CD4-positive, alpha-beta T cell (primary cell): ENCODE measurements around the gene FOXO3. TPM values are rescaled to one million over a fixed set of nuclear protein-coding genes. Genes with fewer than 3 reads are reported as not detected.
A peak's percentile ranks its signal among the peaks of the same experiment; 100 is the strongest.

ENCODE experiments used
- ATAC-seq: fragments of 200-7000 bp; cut with Tn5 transposase; one replicate; pipeline ENCODE4 v1.10.0; 2022; ENCODE audit warnings: mild to moderate bottlenecking; ENCODE audit not compliant: poor library complexity
- CTCF ChIA-PET: fragments of 350-600 bp; sonication (Branson Sonifier 250); formaldehyde crosslinking; loops from one replicate; lab custom pipeline; 2021; ENCODE audit warnings: antibody characterized with exemption, inconsistent platforms; lab: Charles Lee
- POLR2A ChIA-PET: fragments of 350-600 bp; sonication (Branson Sonifier 250); formaldehyde crosslinking; loops from one replicate; lab custom pipeline; 2021; ENCODE audit warnings: antibody characterized with exemption, inconsistent platforms; lab: Charles Lee
- DNase-seq, 14 experiments: peaks; one replicate each; pipeline ENCODE4 v3.0.0-alpha.2; 2013 to 2020; ENCODE audit warnings: mixed read lengths in 2 of 14
- H3K27ac ChIP-seq, 2 donors: one replicate each; pipeline versions ENCODE4 v1.5.1 to v1.7.0; 2013; ENCODE audit warnings: low read length in 2 of 2, low read depth in 1 of 2, mild to moderate bottlenecking in 1 of 2
- H3K27me3 ChIP-seq, 2 experiments: 1 replicate in 1 of 2; 2 replicates in 1 of 2; pipeline versions ENCODE4 v1.6.1 to v1.7.0; 2013; ENCODE audit warnings: low read length in 2 of 2, control low read depth in 1 of 2, mild to moderate bottlenecking in 1 of 2, moderate library complexity in 1 of 2; ENCODE audit not compliant: insufficient read depth in 2 of 2, control insufficient read depth in 1 of 2
- H3K36me3 ChIP-seq: one replicate; pipeline ENCODE4 v1.6.1; 2013; ENCODE audit warnings: low read length, control low read depth; ENCODE audit not compliant: insufficient read depth
- H3K4me1 ChIP-seq: one replicate; pipeline ENCODE4 v1.6.1; 2013; ENCODE audit warnings: low read length, control low read depth; ENCODE audit not compliant: insufficient read depth
- H3K4me3 ChIP-seq: one replicate; pipeline ENCODE4 v1.5.1; 2013; ENCODE audit warnings: mild to moderate bottlenecking, low read length, moderate library complexity
- H3K9me3 ChIP-seq, 2 experiments: 1 replicate in 1 of 2; 2 replicates in 1 of 2; pipeline versions ENCODE4 v1.6.1 to v1.7.0; 2013; ENCODE audit warnings: low read length in 2 of 2, mild to moderate bottlenecking in 2 of 2, control low read depth in 1 of 2, moderate library complexity in 1 of 2; ENCODE audit not compliant: control insufficient read depth in 1 of 2, insufficient read depth in 1 of 2
- H3K27ac Mint-ChIP-seq: one replicate; pipeline ENCODE4 v1.8.0; 2020; ENCODE audit warnings: mixed read lengths
- H3K27me3 Mint-ChIP-seq: one replicate; pipeline ENCODE4 v1.8.0; 2021; ENCODE audit warnings: mixed read lengths
- H3K36me3 Mint-ChIP-seq: one replicate; pipeline ENCODE4 v1.8.0; 2021; ENCODE audit warnings: low read depth, mixed read lengths
- H3K4me1 Mint-ChIP-seq: one replicate; pipeline ENCODE4 v1.8.0; 2021; ENCODE audit warnings: low read depth, mixed read lengths
- H3K4me3 Mint-ChIP-seq: one replicate; pipeline ENCODE4 v1.8.0; 2020; ENCODE audit warnings: mild to moderate bottlenecking, mixed read lengths
- H3K9me3 Mint-ChIP-seq: one replicate; pipeline ENCODE4 v1.8.0; 2020; ENCODE audit warnings: mixed read lengths
- intact Hi-C, 2 experiments: fragments of 100-400 bp; cut with DNase I in 1 of 2; cut with micrococcal nuclease in 1 of 2; formaldehyde crosslinking; loops; one replicate each; pipeline versions ENCODE4 v1.15.1 to v1.9.0; 2023 to 2025; cut with DNase I, micrococcal nuclease
- total RNA-seq, 174 experiments: library from RNA in 2 of 174; stranded (reverse) in 2 of 174; gene quantifications; one replicate each; pipeline ENCODE4 v1.2.3 and lab custom pipeline; 2021 to 2026
- TF ChIP-seq, protein P1 (sequence below): fragments of 200-600 bp; IDR thresholded peaks from one replicate; pipeline ENCODE4 v1.8.0; 2022; ENCODE audit warnings: antibody characterized with exemption, mild to moderate bottlenecking

Gene FOXO3
- total RNA-seq, 2 experiments from 2014 or later: 24.3 to 25.3 TPM

DNA sequence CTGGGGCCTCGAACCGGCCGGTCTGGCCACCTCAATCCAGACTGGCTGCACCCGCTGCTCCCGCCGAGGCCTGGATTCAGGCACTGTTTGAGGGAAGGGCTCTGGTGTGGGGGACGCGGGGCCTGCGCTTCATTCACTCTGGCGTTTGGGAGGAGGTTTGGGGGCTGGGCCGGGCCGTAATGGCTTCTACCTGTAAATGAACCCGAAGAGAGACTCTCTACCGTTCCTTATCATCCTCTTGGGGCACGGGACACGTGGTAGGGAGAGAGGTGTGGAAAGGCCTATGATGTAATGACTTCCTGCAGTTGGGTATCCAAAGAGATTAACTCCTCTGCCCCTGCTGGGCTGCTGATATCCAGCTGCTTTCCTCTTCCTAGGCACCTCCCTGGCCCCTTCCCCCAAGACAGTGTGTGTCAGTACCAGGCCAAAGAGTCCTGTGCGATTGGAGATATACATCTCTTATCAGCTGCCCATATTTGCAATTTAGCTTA lies 1.8 kb downstream of the FOXO3 start:
- CTCF ChIA-PET: no interaction called here
- Mint-ChIP-seq H3K27me3 (no peaks in the 10 kb centered on the region), H3K9me3 (no peaks in the 10 kb centered on the region), H3K27ac (peak overlapping the region; percentile 67), H3K4me1 (peaks cover 49% of the 10 kb centered on the region), H3K4me3 (peak overlapping the region; percentile 87), H3K36me3 (peaks cover 34% of the 10 kb centered on the region)
- peaks cover 18% of the 10 kb centered on the region for H3K36me3 ChIP-seq
- TF ChIP-seq, protein P1, sequence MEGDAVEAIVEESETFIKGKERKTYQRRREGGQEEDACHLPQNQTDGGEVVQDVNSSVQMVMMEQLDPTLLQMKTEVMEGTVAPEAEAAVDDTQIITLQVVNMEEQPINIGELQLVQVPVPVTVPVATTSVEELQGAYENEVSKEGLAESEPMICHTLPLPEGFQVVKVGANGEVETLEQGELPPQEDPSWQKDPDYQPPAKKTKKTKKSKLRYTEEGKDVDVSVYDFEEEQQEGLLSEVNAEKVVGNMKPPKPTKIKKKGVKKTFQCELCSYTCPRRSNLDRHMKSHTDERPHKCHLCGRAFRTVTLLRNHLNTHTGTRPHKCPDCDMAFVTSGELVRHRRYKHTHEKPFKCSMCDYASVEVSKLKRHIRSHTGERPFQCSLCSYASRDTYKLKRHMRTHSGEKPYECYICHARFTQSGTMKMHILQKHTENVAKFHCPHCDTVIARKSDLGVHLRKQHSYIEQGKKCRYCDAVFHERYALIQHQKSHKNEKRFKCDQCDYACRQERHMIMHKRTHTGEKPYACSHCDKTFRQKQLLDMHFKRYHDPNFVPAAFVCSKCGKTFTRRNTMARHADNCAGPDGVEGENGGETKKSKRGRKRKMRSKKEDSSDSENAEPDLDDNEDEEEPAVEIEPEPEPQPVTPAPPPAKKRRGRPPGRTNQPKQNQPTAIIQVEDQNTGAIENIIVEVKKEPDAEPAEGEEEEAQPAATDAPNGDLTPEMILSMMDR: no peak
- H3K9me3 ChIP-seq: no peaks in the 10 kb centered on the region
- intact Hi-C loops: loop anchor here in 1 of 2 experiments (5.0 kb wide), 1 partner anchor 115 kb away; no protein-coding TSS in a partner anchor
- no peaks in the 10 kb centered on the region for H3K27me3 ChIP-seq
- ATAC-seq: no peak
- peak in 2 of 14 experiments; percentile 34 to 41 for DNase-seq
- H3K4me1 ChIP-seq: peaks cover 48% of the 10 kb centered on the region
- H3K4me3 ChIP-seq: peak overlapping the region; percentile 37
- no peak overlapping the region for H3K27ac ChIP-seq
- POLR2A ChIA-PET: interaction anchor here (0.7 to 0.9 kb wide), 2 partner anchors 24 to 532 kb away, joined by 3 read pairs; partner anchors contain the start of gene SESN1

DNA sequence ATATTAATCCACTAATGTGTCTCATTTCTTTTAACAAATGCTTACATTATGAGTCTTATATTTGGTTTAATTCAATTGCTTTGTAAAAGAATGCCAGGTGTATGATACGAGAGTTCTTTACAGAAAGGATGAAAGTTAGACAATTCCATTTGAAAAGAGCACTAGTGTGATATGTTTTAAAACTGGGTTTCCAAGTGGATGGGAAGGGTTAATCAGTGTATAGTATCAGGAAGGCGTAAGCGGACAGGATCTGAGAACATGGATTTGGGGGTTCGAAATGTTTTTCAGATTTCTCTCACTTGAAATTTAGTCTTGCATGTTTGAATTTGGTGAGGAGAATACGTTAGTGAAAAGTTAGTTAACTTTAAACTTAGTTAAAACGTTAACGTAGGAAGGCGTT lies 2.6 kb downstream of the FOXO3 start:
- ATAC-seq: no peak
- H3K36me3 ChIP-seq: peaks cover 18% of the 10 kb centered on the region
- Mint-ChIP-seq H3K27ac (peak overlapping the region; percentile 67), H3K4me1 (peaks cover 52% of the 10 kb centered on the region), H3K9me3 (no peaks in the 10 kb centered on the region), H3K27me3 (no peaks in the 10 kb centered on the region), H3K4me3 (peak overlapping the region; percentile 87), H3K36me3 (peaks cover 33% of the 10 kb centered on the region)
- TF ChIP-seq, protein P1: no peak
- H3K27me3 ChIP-seq: no peaks in the 10 kb centered on the region
- no peak for DNase-seq
- no peaks in the 10 kb centered on the region for H3K9me3 ChIP-seq
- intact Hi-C loops: loop anchor here in 1 of 2 experiments (5.0 kb wide), 1 partner anchor 114 kb away; no protein-coding TSS in a partner anchor
- CTCF ChIA-PET: no interaction called here
- no peak overlapping the region for H3K4me3 ChIP-seq
- H3K27ac ChIP-seq: no peak overlapping the region
- POLR2A ChIA-PET: no interaction called here
- peaks cover 50% of the 10 kb centered on the region for H3K4me1 ChIP-seq

DNA sequence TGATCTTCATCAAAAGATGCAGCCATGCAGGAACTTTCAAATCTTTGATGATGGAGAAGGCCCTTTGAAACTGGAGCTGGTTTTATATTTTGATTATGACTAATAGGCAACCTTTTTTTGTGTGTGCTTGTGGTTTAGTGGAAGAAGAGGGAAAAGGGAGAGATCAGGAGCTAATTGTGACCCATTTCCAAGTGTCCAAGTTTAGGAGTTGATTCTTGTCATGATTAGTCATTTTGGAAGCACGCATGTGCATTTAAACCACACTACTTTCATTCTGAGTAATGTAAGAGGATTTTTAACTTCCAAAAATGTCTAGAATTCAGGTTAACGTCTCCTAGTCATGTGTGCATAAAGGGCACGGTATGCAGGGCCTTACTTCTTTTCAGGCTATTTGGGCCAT lies 3.5 kb downstream of the FOXO3 start:
- no peak for ATAC-seq
- no peaks in the 10 kb centered on the region for H3K27me3 ChIP-seq
- no peaks in the 10 kb centered on the region for H3K9me3 ChIP-seq
- POLR2A ChIA-PET: interaction anchor here (0.6 to 1.5 kb wide), 2 partner anchors 12 to 176 kb away, joined by 3 to 6 read pairs; no protein-coding TSS in a partner anchor
- H3K36me3 ChIP-seq: peaks cover 25% of the 10 kb centered on the region
- Mint-ChIP-seq H3K36me3 (peaks cover 34% of the 10 kb centered on the region), H3K27me3 (no peaks in the 10 kb centered on the region), H3K4me3 (peak overlapping the region; percentile 44), H3K4me1 (peaks cover 61% of the 10 kb centered on the region), H3K9me3 (no peaks in the 10 kb centered on the region), H3K27ac (peak overlapping the region; percentile 75)
- peak in 2 of 14 experiments; percentile 29 to 37 for DNase-seq
- peaks cover 53% of the 10 kb centered on the region for H3K4me1 ChIP-seq
- no peak overlapping the region for H3K27ac ChIP-seq
- no peak overlapping the region for H3K4me3 ChIP-seq
- intact Hi-C loops: loop anchor here in 1 of 2 experiments (5.0 kb wide), 1 partner anchor 113 kb away; no protein-coding TSS in a partner anchor
- TF ChIP-seq, protein P1: no peak
- CTCF ChIA-PET: no interaction called here
